OCI-LY7 (cell line): ENCODE data around the gene TTC33. TPM values are rescaled to one million over a fixed set of nuclear protein-coding genes. Genes with fewer than 3 reads are reported as not detected.

Experiments
- BruUV-seq: library from RNA; stranded (reverse); fragments of 400-500 nt; replicated peaks from 2 replicates; lab custom pipeline; 2021; lab: Mats Ljungman, UMichigan
- CTCF ChIA-PET: fragments of 300-600 bp; sonication (Branson Sonifier 250); formaldehyde crosslinking; loops from one replicate; lab custom pipeline; 2022; ENCODE audit warnings: antibody characterized with exemption; ENCODE audit not compliant: unreplicated experiment; lab: Charles Lee
- POLR2A ChIA-PET: fragments of 300-600 bp; sonication (Branson Sonifier 250); formaldehyde crosslinking; loops from one replicate; lab custom pipeline; 2022; ENCODE audit warnings: antibody characterized with exemption; lab: Charles Lee
- DNase-seq: peaks from one replicate; pipeline ENCODE4 v3.0.0-alpha.2; 2015; ENCODE audit warnings: low spot score
- H2AFZ ChIP-seq: fragments of 200-600 bp; sonication (generic), shearing (Covaris generic); 2 replicates; pipeline ENCODE4 v1.6.1; 2014; ENCODE audit warnings: mild to moderate bottlenecking, antibody characterized with exemption, low read length, moderate library complexity
- H3K27ac ChIP-seq: fragments of 200-600 bp; sonication (generic); 2 replicates; pipeline ENCODE4 v1.5.1; 2014; ENCODE audit warnings: mixed run types, low read depth, mild to moderate bottlenecking, moderate library complexity, low read length, inconsistent platforms; ENCODE audit not compliant: poor library complexity, severe bottlenecking
- H3K36me3 ChIP-seq: fragments of 200-600 bp; sonication (generic); 2 replicates; pipeline ENCODE4 v1.6.1; 2014; ENCODE audit warnings: mild to moderate bottlenecking, antibody characterized with exemption, low read length, moderate library complexity, mixed read lengths; ENCODE audit not compliant: insufficient read depth
- H3K4me1 ChIP-seq: fragments of 200-600 bp; sonication (generic); 2 replicates; pipeline ENCODE4 v1.5.1; 2014; ENCODE audit warnings: mild to moderate bottlenecking, low read length; ENCODE audit not compliant: insufficient read depth, poor library complexity, severe bottlenecking
- H3K4me2 ChIP-seq: fragments of 200-600 bp; sonication (generic); 2 replicates; pipeline ENCODE4 v1.6.1; 2014; ENCODE audit warnings: mild to moderate bottlenecking, low read length
- H3K4me3 ChIP-seq: fragments of 200-600 bp; sonication (generic); 2 replicates; pipeline ENCODE4 v1.5.1; 2014; ENCODE audit warnings: mild to moderate bottlenecking, low read depth, low read length; ENCODE audit not compliant: poor library complexity, severe bottlenecking
- H3K79me2 ChIP-seq: fragments of 200-600 bp; sonication (generic); 2 replicates; pipeline ENCODE4 v1.6.1; 2016; ENCODE audit warnings: low read depth, mild to moderate bottlenecking, low read length, moderate library complexity, mixed read lengths; ENCODE audit not compliant: insufficient read depth
- H3K9me2 ChIP-seq: fragments of 200-600 bp; sonication (generic); 2 replicates; pipeline ENCODE4 v1.6.1; 2016; ENCODE audit warnings: mild to moderate bottlenecking, low read length, mixed read lengths; ENCODE audit not compliant: insufficient read depth
- H3K9me3 ChIP-seq: fragments of 200-600 bp; sonication (generic); 2 replicates; pipeline ENCODE4 v1.6.1; 2014; ENCODE audit warnings: mild to moderate bottlenecking, mixed run types, low read length, mixed read lengths
- H4K20me1 ChIP-seq: fragments of 200-600 bp; sonication (generic); 2 replicates; pipeline ENCODE4 v1.6.1; 2014; ENCODE audit warnings: mild to moderate bottlenecking, antibody characterized with exemption, low read length, moderate library complexity, mixed read lengths; ENCODE audit not compliant: insufficient read depth
- CTCF ChIP-seq: fragments of 200-600 bp; sonication (generic); conservative IDR thresholded peaks from 2 replicates; pipeline ENCODE4 v1.5.1; 2014; ENCODE audit warnings: mild to moderate bottlenecking, antibody characterized with exemption, low read length, moderate library complexity, mixed read lengths
- EZH2phosphoT487 ChIP-seq: fragments of 200-600 bp; sonication (generic); IDR thresholded peaks from 2 replicates; pipeline ENCODE4 v1.6.1; 2018; ENCODE audit warnings: low read depth, borderline replicate concordance, mild to moderate bottlenecking, mixed run types, antibody characterized with exemption, low read length, moderate library complexity, mixed read lengths
- intact Hi-C: fragments of 100-400 bp; cut with micrococcal nuclease; formaldehyde crosslinking; loops from one replicate; pipeline ENCODE4 v1.10.0; 2022; ENCODE audit not compliant: unreplicated experiment
- total RNA-seq, 2 experiments: library from RNA; depleted of rRNA in 1 of 2; stranded (reverse); fragments of >200 nt in 1 of 2; shearing (Covaris generic) in 1 of 2; gene quantifications; 2 replicates each; pipeline ENCODE4 v1.2.3, GENCODE V29; 2014 to 2022

TTC33 gene
- total RNA-seq, 2 experiments from 2014 or later = 15.9 to 20.5 TPM

GRCh38 chr5:40799258-40799657, 43.5 kb upstream of the TTC33 start:
- H3K79me2 ChIP-seq = peaks cover 41% of the 10 kb centered on the region
- H4K20me1 ChIP-seq = peaks cover 18% of the 10 kb centered on the region
- H3K4me1 ChIP-seq = peaks cover 17% of the 10 kb centered on the region
- no peaks in the 10 kb centered on the region for H3K9me2 ChIP-seq
- no peaks in the 10 kb centered on the region for H3K9me3 ChIP-seq
- H3K4me3 ChIP-seq = peak overlapping the region; percentile 91
- peaks cover 12% of the 10 kb centered on the region; the same call in 1 of the 2 replicates for H3K36me3 ChIP-seq
- peak overlapping the region; percentile 97; the same call in 1 of the 2 replicates for H2AFZ ChIP-seq
- H3K27ac ChIP-seq = no peak overlapping the region
- TSS peak; percentile 90 for BruUV-seq
- TF ChIP-seq CTCF (no peak), EZH2phosphoT487 (no peak)
- ChIA-PET CTCF (no interaction called here), POLR2A (interaction anchor here (0.5 to 1.0 kb wide), 4 partner anchors 8 to 38 kb away, joined by 3 to 5 read pairs (median 4); no protein-coding TSS in a partner anchor)
- intact Hi-C loops = no loop called here
- DNase-seq = no peak
- H3K4me2 ChIP-seq = peak overlapping the region; percentile 79

GRCh38 chr5:40798801-40799210, 43.0 kb upstream of the TTC33 start:
- BruUV-seq = no TSS peak
- ChIA-PET POLR2A (interaction anchor here (0.5 to 1.0 kb wide), 4 partner anchors 8 to 38 kb away, joined by 3 to 5 read pairs (median 4); no protein-coding TSS in a partner anchor), CTCF (no interaction called here)
- Histone ChIP-seq H3K4me3 (peak overlapping the region; percentile 91), H3K4me2 (peak overlapping the region; percentile 79), H3K79me2 (peaks cover 45% of the 10 kb centered on the region), H3K4me1 (peaks cover 17% of the 10 kb centered on the region), H3K9me2 (no peaks in the 10 kb centered on the region), H3K27ac (peak overlapping the region; percentile 67), H2AFZ (peak overlapping the region; percentile 97), H3K36me3 (peaks cover 12% of the 10 kb centered on the region; the same call in 1 of the 2 replicates), H4K20me1 (peaks cover 18% of the 10 kb centered on the region), H3K9me3 (no peaks in the 10 kb centered on the region)
- intact Hi-C loops = loop anchor here (1.0 kb wide), 2 partner anchors 36 to 44 kb away; partner anchors contain the start of genes RPL37 and TTC33
- TF ChIP-seq CTCF = no peak; the same call in 1 of the 2 replicates
- TF ChIP-seq EZH2phosphoT487 = no peak
- peak; percentile 50 for DNase-seq
